ENCODE measurements around the gene ZNF682. TPM values are rescaled to one million over a fixed set of nuclear protein-coding genes. Genes with fewer than 3 reads are reported as not detected.

The ZNF682 gene
- total RNA-seq, 1 experiment from 2014 or later, result 23.0 TPM

DNA sequence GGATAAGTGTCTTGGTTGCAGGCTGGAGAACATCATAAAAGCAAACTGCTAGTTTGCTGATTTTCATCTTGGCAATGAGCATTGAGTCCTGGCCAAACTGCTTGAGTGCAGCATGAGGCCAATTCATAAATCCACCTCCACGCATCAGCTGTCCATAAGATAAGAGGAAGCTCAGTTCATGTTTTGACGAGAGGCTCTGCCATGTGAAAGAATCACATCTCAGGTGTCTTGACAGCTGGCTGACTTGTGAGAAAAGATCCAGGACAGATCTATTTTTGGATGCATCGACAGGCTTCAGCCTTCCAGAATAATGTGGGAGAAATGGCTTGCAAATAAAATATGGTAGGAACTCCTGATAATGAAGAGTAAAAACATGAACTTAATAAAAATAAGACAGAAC is 5.4 kb upstream of the ZNF682 start:
- Histone ChIP-seq H2BK12ac (ENCODE audit: insufficient read length, low read depth, low read length) (no peak overlapping the region), H4K8ac (replicated peaks; ENCODE audit: insufficient read length, low read depth, low read length) (no peak overlapping the region), H2AK5ac (ENCODE audit: insufficient read length, low read length) (no peak overlapping the region), H3K23me2 (ENCODE audit: insufficient read length, low read depth, low read length, poor library complexity, severe bottlenecking) (no peaks in the 10 kb centered on the region), H3K56ac (ENCODE audit: insufficient read length, low read depth, low read length) (no peak overlapping the region), H2BK15ac (ENCODE audit: low read depth, low read length) (no peak overlapping the region), H3K14ac (ENCODE audit: insufficient read depth, low read length) (no peak overlapping the region), H4K91ac (ENCODE audit: insufficient read length, low read depth, low read length) (no peak overlapping the region), H4K5ac (ENCODE audit: insufficient read length, low read depth, low read length) (no peak overlapping the region), H3K27ac (ENCODE audit: insufficient read length, low read depth, low read length) (no peak overlapping the region), H2BK20ac (ENCODE audit: low read depth, low read length, poor library complexity, severe bottlenecking) (no peak overlapping the region), H3T11ph (ENCODE audit: low read length) (no peak overlapping the region), H4K20me1 (ENCODE audit: control insufficient read depth, insufficient read depth, insufficient read length) (no peaks in the 10 kb centered on the region), H2AFZ (ENCODE audit: low read length) (no peak overlapping the region), H2BK5ac (ENCODE audit: insufficient read length, low read length) (no peak overlapping the region), H3K4me1 (ENCODE audit: insufficient read depth, low read length) (0 out of 2 replicates have a peak, but pooled peaks cover 3% of the 10 kb centered on the region), H3K27me3 (ENCODE audit: insufficient read depth, low read length) (no peaks in the 10 kb centered on the region), H3K18ac (ENCODE audit: insufficient read length, low read depth, low read length) (no peak overlapping the region), H2BK120ac (ENCODE audit: low read depth, low read length, poor library complexity, severe bottlenecking) (no peak overlapping the region), H3K79me2 (ENCODE audit: insufficient read depth, low read length) (no peaks in the 10 kb centered on the region), H3K9ac (ENCODE audit: extremely low read depth, insufficient read length, low read length) (no peak overlapping the region), H3K9me3 (ENCODE audit: control insufficient read depth, low read depth, low read length) (no peaks in the 10 kb centered on the region), H3K4ac (ENCODE audit: low read depth, low read length) (no peak overlapping the region), H3K23ac (ENCODE audit: insufficient read length, low read depth, low read length) (no peak overlapping the region), H3K4me2 (ENCODE audit: insufficient read depth, insufficient read length, low read length) (no peak overlapping the region), H3K79me1 (ENCODE audit: insufficient read depth, low read depth, low read length, poor library complexity, severe bottlenecking) (no peaks in the 10 kb centered on the region)
- H3K4me3 Mint-ChIP-seq, result no peak overlapping the region
- WGBS (ENCODE audit: extremely low coverage, insufficient read length, low lambda C conversion rate), result no CpG with 5 or more reads among the region's 3 CpGs
- no peaks in the 10 kb centered on the region; a peak in 2 of 7 replicates for H3K36me3 Mint-ChIP-seq (ENCODE audit: insufficient read depth in 1 of 3, low read depth in 3 of 3)
- TF ChIP-seq, protein P1, sequence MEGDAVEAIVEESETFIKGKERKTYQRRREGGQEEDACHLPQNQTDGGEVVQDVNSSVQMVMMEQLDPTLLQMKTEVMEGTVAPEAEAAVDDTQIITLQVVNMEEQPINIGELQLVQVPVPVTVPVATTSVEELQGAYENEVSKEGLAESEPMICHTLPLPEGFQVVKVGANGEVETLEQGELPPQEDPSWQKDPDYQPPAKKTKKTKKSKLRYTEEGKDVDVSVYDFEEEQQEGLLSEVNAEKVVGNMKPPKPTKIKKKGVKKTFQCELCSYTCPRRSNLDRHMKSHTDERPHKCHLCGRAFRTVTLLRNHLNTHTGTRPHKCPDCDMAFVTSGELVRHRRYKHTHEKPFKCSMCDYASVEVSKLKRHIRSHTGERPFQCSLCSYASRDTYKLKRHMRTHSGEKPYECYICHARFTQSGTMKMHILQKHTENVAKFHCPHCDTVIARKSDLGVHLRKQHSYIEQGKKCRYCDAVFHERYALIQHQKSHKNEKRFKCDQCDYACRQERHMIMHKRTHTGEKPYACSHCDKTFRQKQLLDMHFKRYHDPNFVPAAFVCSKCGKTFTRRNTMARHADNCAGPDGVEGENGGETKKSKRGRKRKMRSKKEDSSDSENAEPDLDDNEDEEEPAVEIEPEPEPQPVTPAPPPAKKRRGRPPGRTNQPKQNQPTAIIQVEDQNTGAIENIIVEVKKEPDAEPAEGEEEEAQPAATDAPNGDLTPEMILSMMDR (conservative IDR thresholded peaks at IDR 0.05), result no peak
- peaks cover 3 to 12% of the 10 kb centered on the region in 2 experiments; a peak in 3 of 4 replicates for H3K4me1 Mint-ChIP-seq
- H3K27me3 Mint-ChIP-seq (ENCODE audit: low read depth), result no peaks in the 10 kb centered on the region; the same call in 1 of the 2 replicates
- peaks cover 4 to 12% of the 10 kb centered on the region in 2 experiments; a peak in 3 of 5 replicates for H3K9me3 Mint-ChIP-seq
- DNase-seq, result no peak
- H3K27ac Mint-ChIP-seq, result no peak overlapping the region

Measured in H9 (cell line).